RWPE1 (cell line): ENCODE measurements around the gene VARS2.
A peak's percentile ranks its signal among the peaks of the same experiment; 100 is the strongest.

Source experiments
- CTCF ChIA-PET: fragments of 350-600 bp; sonication (Branson Sonifier 250); formaldehyde crosslinking; extraction: SDS; loops from one replicate; lab custom pipeline; 2021; lab: Yijun Ruan, JAX
- POLR2A ChIA-PET: fragments of 400-600 bp; formaldehyde crosslinking; extraction: SDS; loops from one replicate; lab custom pipeline; 2020; ENCODE audit warnings: antibody characterized with exemption; ENCODE audit not compliant: low non-redundant PET; lab: Yijun Ruan, JAX
- DNase-seq: peaks from one replicate; pipeline ENCODE4 v3.0.0; 2012; ENCODE audit warnings: low spot score
- H3K27ac ChIP-seq: fragments of 450-650 bp; 2 replicates; pipeline ENCODE4 v1.5.1; 2017
- TF ChIP-seq, protein P1 (sequence below): fragments of 450-650 bp; conservative IDR thresholded peaks from 2 replicates; pipeline ENCODE4 v1.5.1; 2017; ENCODE audit warnings: low read depth, mild to moderate bottlenecking

VARS2 gene

DNA sequence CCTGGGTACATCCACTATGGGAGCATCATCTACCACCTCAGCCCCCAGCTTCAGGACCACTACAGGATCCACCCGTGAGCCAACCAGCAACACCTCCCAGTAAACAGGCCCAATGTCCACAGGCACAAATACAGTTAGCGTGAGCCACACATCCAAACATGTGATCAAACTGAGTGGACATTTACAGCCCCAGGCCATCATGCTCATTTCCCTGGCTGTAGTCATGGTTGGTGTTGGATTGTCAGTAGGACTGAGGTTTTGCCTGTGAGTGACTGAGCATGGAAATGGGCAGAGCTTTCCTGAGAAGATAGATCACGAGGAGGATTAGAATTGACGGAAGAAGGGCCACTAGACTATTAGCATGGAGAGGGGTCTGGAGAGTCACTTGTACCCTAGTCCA lies 58.8 kb downstream of the VARS2 start:
- ChIA-PET CTCF (interaction anchor here (0.6 kb wide), 1 partner anchor 216 kb away, joined by 4 read pairs; no protein-coding TSS in a partner anchor), POLR2A (no interaction called here)
- TF ChIP-seq, protein P1, sequence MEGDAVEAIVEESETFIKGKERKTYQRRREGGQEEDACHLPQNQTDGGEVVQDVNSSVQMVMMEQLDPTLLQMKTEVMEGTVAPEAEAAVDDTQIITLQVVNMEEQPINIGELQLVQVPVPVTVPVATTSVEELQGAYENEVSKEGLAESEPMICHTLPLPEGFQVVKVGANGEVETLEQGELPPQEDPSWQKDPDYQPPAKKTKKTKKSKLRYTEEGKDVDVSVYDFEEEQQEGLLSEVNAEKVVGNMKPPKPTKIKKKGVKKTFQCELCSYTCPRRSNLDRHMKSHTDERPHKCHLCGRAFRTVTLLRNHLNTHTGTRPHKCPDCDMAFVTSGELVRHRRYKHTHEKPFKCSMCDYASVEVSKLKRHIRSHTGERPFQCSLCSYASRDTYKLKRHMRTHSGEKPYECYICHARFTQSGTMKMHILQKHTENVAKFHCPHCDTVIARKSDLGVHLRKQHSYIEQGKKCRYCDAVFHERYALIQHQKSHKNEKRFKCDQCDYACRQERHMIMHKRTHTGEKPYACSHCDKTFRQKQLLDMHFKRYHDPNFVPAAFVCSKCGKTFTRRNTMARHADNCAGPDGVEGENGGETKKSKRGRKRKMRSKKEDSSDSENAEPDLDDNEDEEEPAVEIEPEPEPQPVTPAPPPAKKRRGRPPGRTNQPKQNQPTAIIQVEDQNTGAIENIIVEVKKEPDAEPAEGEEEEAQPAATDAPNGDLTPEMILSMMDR, result no peak
- no peak overlapping the region for H3K27ac ChIP-seq
- no peak for DNase-seq

DNA sequence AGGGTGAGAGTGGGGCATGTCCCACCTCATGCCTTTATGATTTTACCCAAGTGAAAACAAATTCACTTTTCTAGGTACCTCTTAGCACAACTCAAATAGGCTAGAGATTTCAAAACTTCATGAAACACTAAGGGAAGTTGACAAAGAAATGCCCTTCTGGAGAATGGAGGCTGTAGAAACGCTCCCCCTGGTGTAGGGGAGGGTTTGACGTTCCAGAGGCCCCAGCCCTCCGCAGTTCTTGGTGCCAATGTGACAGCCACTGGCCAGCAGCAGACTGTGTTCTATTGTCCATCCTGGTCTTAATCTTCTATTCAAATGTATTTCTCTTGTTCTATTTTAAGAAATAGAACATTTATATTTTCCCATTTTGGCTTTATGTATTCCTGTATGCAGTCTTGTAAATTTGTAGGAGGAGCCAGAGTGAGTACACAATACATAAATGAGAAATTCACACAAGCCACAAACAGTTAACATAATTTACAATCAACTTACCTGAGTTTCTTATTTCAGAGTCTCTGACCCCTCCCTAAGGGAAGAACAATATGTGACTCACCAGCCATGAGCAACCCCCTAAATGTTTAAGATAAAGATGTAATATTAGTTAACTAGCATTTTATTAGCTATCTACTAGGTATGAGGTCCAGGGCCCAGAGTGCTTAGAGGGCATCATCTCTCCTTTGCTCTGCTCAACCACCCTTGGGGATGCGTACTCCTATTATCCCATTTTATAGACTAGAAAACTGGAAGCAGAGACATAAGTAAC lies 60.6 kb downstream of the VARS2 start:
- DNase-seq, result peak; percentile 46
- ChIA-PET POLR2A (no interaction called here), CTCF (interaction anchor here (0.6 kb wide), 1 partner anchor 40 kb away, joined by 4 read pairs; no protein-coding TSS in a partner anchor)
- TF ChIP-seq, protein P1, result no peak
- no peak overlapping the region for H3K27ac ChIP-seq
